Gastrocnemius medialis (tissue), 4 donors: Measurements from ENCODE around the gene PRMT7. TPM values are rescaled to one million over a fixed set of nuclear protein-coding genes. Genes with fewer than 3 reads are reported as not detected.

Experiments
- ATAC-seq, 2 donors: fragments of 150-250 bp; one replicate each; pipeline ENCODE4 v1.9.1; 2016
- DNase-seq, 2 donors: peaks; one replicate each; pipeline ENCODE4 v3.0.0-alpha.2; 2019
- H3K27ac ChIP-seq, 4 donors: fragments of 200-600 bp; sonication (generic); 1 replicate in 1 of 4; 2 replicates in 3 of 4; pipeline ENCODE4 v1.5.1; 2016 to 2018; ENCODE audit warnings: mild to moderate bottlenecking in 2 of 4, moderate library complexity in 1 of 4
- H3K27me3 ChIP-seq, 3 donors: fragments of 200-600 bp; sonication (generic) in 2 of 3; 1 replicate in 1 of 3; 2 replicates in 2 of 3; pipeline versions ENCODE4 v1.5.1 to v1.6.0; 2016 to 2019; ENCODE audit warnings: mild to moderate bottlenecking in 1 of 3, moderate library complexity in 1 of 3
- H3K36me3 ChIP-seq, 2 donors: fragments of 200-600 bp; sonication (generic) in 1 of 2; one replicate each; pipeline ENCODE4 v1.5.1; 2017 to 2018
- H3K4me1 ChIP-seq, 2 donors: fragments of 200-600 bp; sonication (generic) in 1 of 2; one replicate each; pipeline ENCODE4 v1.5.1; 2016 to 2017; ENCODE audit warnings: mild to moderate bottlenecking in 2 of 2
- H3K4me3 ChIP-seq, 4 donors: fragments of 200-600 bp; sonication (generic) in 3 of 4; 1 replicate in 1 of 4; 2 replicates in 3 of 4; pipeline ENCODE4 v1.5.1; 2016 to 2019; ENCODE audit warnings: mild to moderate bottlenecking in 2 of 4
- H3K9me3 ChIP-seq, 3 donors: fragments of 200-600 bp; sonication (generic) in 2 of 3; 1 replicate in 1 of 3; 2 replicates in 2 of 3; pipeline ENCODE4 v1.5.1; 2016 to 2019
- CTCF ChIP-seq, 5 experiments: fragments of 450-650 bp in 3 of 5; fragments of 200-600 bp in 2 of 5; sonication (generic) in 2 of 5; IDR thresholded peaks in 4 of 5; conservative IDR thresholded peaks in 1 of 5; 1 replicate in 4 of 5; 2 replicates in 1 of 5; pipeline ENCODE4 v1.5.1; 2016 to 2019; ENCODE audit warnings: antibody characterized with exemption in 5 of 5, mild to moderate bottlenecking in 3 of 5, moderate library complexity in 3 of 5
- POLR2A ChIP-seq, 2 donors: fragments of 450-650 bp; IDR thresholded peaks; one replicate each; pipeline ENCODE4 v1.6.1; 2017; ENCODE audit warnings: antibody characterized with exemption in 2 of 2, mild to moderate bottlenecking in 2 of 2, moderate library complexity in 2 of 2
- in situ Hi-C, 4 donors: fragments of 200-750 bp; cut with MboI; loops; one replicate each; pipeline versions ENCODE4 v1.15.0 to v1.8.0; 2017; ENCODE audit warnings: low sequenced_read_pairs in 4 of 4
- intact Hi-C: fragments of 100-400 bp; cut with DNase I; formaldehyde crosslinking; loops from one replicate; pipeline ENCODE4 v1.15.1; 2023; ENCODE audit warnings: low total_unique reads
- total RNA-seq, 4 donors: library from RNA; depleted of rRNA; stranded (reverse); fragments of >200 nt; gene quantifications; one replicate each; pipeline versions ENCODE4 v1.1.0 to v1.2.3, GENCODE V29; 2016

Gene PRMT7
- total RNA-seq, 4 donors from 2014 or later, result 22.2 to 41.0 (median 32.8) TPM

DNA sequence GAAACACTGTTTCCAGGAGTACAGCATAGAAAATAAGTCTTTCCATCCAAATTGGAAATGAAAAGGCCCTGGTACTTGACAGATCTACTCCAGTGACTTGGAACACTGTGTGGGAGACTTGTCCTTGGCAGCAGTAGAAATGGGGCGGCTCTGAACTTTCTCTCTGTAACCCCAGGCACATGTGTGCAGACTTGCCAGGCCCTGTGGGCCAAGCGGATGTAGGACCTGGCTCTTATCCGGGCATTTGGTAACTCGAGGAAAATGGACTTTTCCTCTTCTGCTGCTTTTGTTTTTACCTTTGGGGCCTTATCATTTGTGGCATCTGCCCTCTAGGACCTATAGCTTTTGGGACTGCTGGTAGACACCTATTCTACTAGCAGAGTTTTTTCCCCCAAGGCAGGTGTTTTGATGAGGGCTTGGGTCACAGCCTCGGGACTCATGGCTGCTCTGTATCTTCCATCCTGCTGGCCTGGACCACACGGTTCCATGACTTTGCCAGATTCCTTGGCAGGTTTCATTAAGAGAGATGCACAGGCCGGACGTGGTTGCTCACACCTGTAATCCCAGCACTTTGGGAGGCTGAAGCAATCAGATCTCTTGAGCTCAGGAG is 94.0 kb downstream of the PRMT7 start:
- ATAC-seq, result no peak
- no peaks in the 10 kb centered on the region for H3K9me3 ChIP-seq
- no peak overlapping the region for H3K27ac ChIP-seq
- no peak for DNase-seq
- intact Hi-C loops, result no loop called here
- TF ChIP-seq POLR2A (IDR thresholded peaks at IDR 0.05), result no peak
- TF ChIP-seq CTCF (IDR thresholded peaks at IDR 0.05 in 4 of 5, conservative IDR thresholded peaks at IDR 0.05 in 1 of 5), result no peak
- no peaks in the 10 kb centered on the region for H3K4me1 ChIP-seq
- in situ Hi-C loops, result no loop called here
- no peak overlapping the region for H3K4me3 ChIP-seq
- H3K27me3 ChIP-seq, result peaks cover 5 to 6% (median 5%) of the 10 kb centered on the region in 3 donors
- no peaks in the 10 kb centered on the region for H3K36me3 ChIP-seq

- Histone ChIP-seq H3K27me3 (peaks cover 5 to 6% (median 5%) of the 10 kb centered on the region in 3 donors), H3K27ac (no peak overlapping the region), H3K4me1 (no peaks in the 10 kb centered on the region), H3K36me3 (no peaks in the 10 kb centered on the region), H3K4me3 (no peak overlapping the region), H3K9me3 (no peaks in the 10 kb centered on the region)
- DNase-seq (no peak), ATAC-seq (no peak)
- intact Hi-C loops, result no loop called here
- TF ChIP-seq CTCF (IDR thresholded peaks at IDR 0.05 in 4 of 5, conservative IDR thresholded peaks at IDR 0.05 in 1 of 5) (no peak), POLR2A (IDR thresholded peaks at IDR 0.05) (no peak)
- in situ Hi-C loops, result no loop called here
These were observed 95.8 kb downstream of the PRMT7 start for GRCh38 chr16:68406458-68407152.

Other genes with a start within 250 kb of the PRMT7 start
- gene NFATC3, start 225.6 kb upstream of the PRMT7 start, total RNA-seq, result 10 to 100 TPM; 47.9 to 72.7 (median 70.7) TPM
- under 1 TPM in 3 of 4 donors, not detected in 1; 0.11 to 0.51 (median 0.13) TPM for gene ESRP2, start 74.9 kb upstream of the PRMT7 start, total RNA-seq
- gene PLA2G15, start 65.6 kb upstream of the PRMT7 start, total RNA-seq, result 10 to 100 TPM; 67.8 to 91.3 (median 84.8) TPM
- 100 to 1,000 TPM in 3 of 4 donors, 10 to 100 TPM in 1; 97.3 to 205 (median 117) TPM for gene SLC7A6, start 46.5 kb upstream of the PRMT7 start, total RNA-seq
- 1 to 10 TPM; 5.0 to 8.8 (median 7.3) TPM for gene SLC7A6OS, start 73 bp upstream of the PRMT7 start, total RNA-seq
- 1 to 10 TPM in 1 of 4 donors, not detected in 3; 2.3 TPM for gene SMPD3, start 137.5 kb downstream of the PRMT7 start, total RNA-seq
- gene ZFP90, start 228.3 kb downstream of the PRMT7 start, total RNA-seq, result 10 to 100 TPM in 2 of 4 donors, 1 to 10 TPM in 2; 8.2 to 36.6 (median 9.9) TPM